Measurements from ENCODE around the gene GREB1. TPM values are rescaled to one million over a fixed set of nuclear protein-coding genes. Genes with fewer than 3 reads are reported as not detected.

The GREB1 gene
- total RNA-seq, 1 donor, result under 0.01 TPM

- H3K4me3 ChIP-seq (ENCODE audit: low read depth, low read length), result no peak overlapping the region
- DNase-seq (ENCODE audit: low read depth), result no peak
- no peak for TF ChIP-seq CTCF (IDR thresholded peaks at IDR 0.05; ENCODE audit: insufficient read depth, low read depth, low read length)
These were observed 102.9 kb downstream of the GREB1 start for GRCh38 chr2:11636593-11637295.

GRCh38 chr2:11637546-11637945 is 103.7 kb downstream of the GREB1 start:
- H3K4me3 ChIP-seq (ENCODE audit: low read depth, low read length), result no peak overlapping the region
- TF ChIP-seq CTCF (IDR thresholded peaks at IDR 0.05; ENCODE audit: insufficient read depth, low read depth, low read length), result no peak
- DNase-seq (ENCODE audit: low read depth), result no peak

- no peak for TF ChIP-seq CTCF (IDR thresholded peaks at IDR 0.05; ENCODE audit: insufficient read depth, low read depth, low read length)
- no peak for DNase-seq (ENCODE audit: low read depth)
- no peak overlapping the region for H3K4me3 ChIP-seq (ENCODE audit: low read depth, low read length)
These were observed 105.7 kb downstream of the GREB1 start for GRCh38 chr2:11639503-11639902.

- DNase-seq (ENCODE audit: low read depth), result no peak
- no peak for TF ChIP-seq CTCF (IDR thresholded peaks at IDR 0.05; ENCODE audit: insufficient read depth, low read depth, low read length)
- H3K4me3 ChIP-seq (ENCODE audit: low read depth, low read length), result no peak overlapping the region
These were observed 106.3 kb downstream of the GREB1 start for GRCh38 chr2:11640132-11640531.

GRCh38 chr2:11642972-11643371 is 109.1 kb downstream of the GREB1 start:
- H3K4me3 ChIP-seq (ENCODE audit: low read depth, low read length), result no peak overlapping the region
- peak; percentile 9 for TF ChIP-seq CTCF (IDR thresholded peaks at IDR 0.05; ENCODE audit: insufficient read depth, low read depth, low read length)
- DNase-seq (ENCODE audit: low read depth), result no peak

- no peak for DNase-seq (ENCODE audit: low read depth)
- TF ChIP-seq CTCF (IDR thresholded peaks at IDR 0.05; ENCODE audit: insufficient read depth, low read depth, low read length), result no peak
- no peak overlapping the region for H3K4me3 ChIP-seq (ENCODE audit: low read depth, low read length)
These were observed 110.4 kb downstream of the GREB1 start for GRCh38 chr2:11644293-11644692.

GRCh38 chr2:11646530-11646929 is 112.7 kb downstream of the GREB1 start:
- H3K4me3 ChIP-seq (ENCODE audit: low read depth, low read length), result no peak overlapping the region
- no peak for DNase-seq (ENCODE audit: low read depth)
- no peak for TF ChIP-seq CTCF (IDR thresholded peaks at IDR 0.05; ENCODE audit: insufficient read depth, low read depth, low read length)
